Neural cell (in vitro differentiated cells): ENCODE results near the gene RAD51B. TPM values are rescaled to one million over a fixed set of nuclear protein-coding genes. Genes with fewer than 3 reads are reported as not detected.

ENCODE experiments used
- H2AFZ ChIP-seq: fragments of 200-600, 300-800 bp; sonication (generic), shearing (Covaris generic); 2 replicates; pipeline ENCODE4 v1.6.0; 2014; ENCODE audit warnings: low read depth, mild to moderate bottlenecking, antibody characterized with exemption, low read length, moderate library complexity
- H3F3A ChIP-seq: fragments of 200-600 bp; shearing (Covaris generic); 2 replicates; pipeline ENCODE4 v1.6.1; 2016; ENCODE audit warnings: mild to moderate bottlenecking, moderate library complexity, mixed read lengths, antibody characterized with exemption, low read length; ENCODE audit not compliant: insufficient read depth, poor library complexity, severe bottlenecking
- H3K27ac ChIP-seq: fragments of 200-600, 300-800 bp; sonication (generic), shearing (Covaris generic); 2 replicates; pipeline ENCODE4 v1.5.1; 2014; ENCODE audit warnings: mild to moderate bottlenecking, low read length, moderate library complexity
- H3K27me3 ChIP-seq: fragments of 300-800, 200-600 bp; sonication (generic), shearing (Covaris generic); 2 replicates; pipeline ENCODE4 v1.6.0; 2014; ENCODE audit warnings: mild to moderate bottlenecking, low read depth, low read length, moderate library complexity; ENCODE audit not compliant: insufficient read depth
- H3K36me3 ChIP-seq: fragments of 300-800, 200-600 bp; sonication (generic), shearing (Covaris generic); 2 replicates; pipeline ENCODE4 v1.5.1; 2014; ENCODE audit warnings: mild to moderate bottlenecking, antibody characterized with exemption, low read length, moderate library complexity; ENCODE audit not compliant: insufficient read depth
- H3K4me2 ChIP-seq: fragments of 300-800, 200-600 bp; sonication (generic), shearing (Covaris generic); 2 replicates; pipeline ENCODE4 v1.6.0; 2014; ENCODE audit warnings: mild to moderate bottlenecking, low read length
- H3K4me3 ChIP-seq: fragments of 300-800, 200-600 bp; sonication (generic), shearing (Covaris generic); 2 replicates; pipeline ENCODE4 v1.5.1; 2014; ENCODE audit warnings: mild to moderate bottlenecking, low read length, moderate library complexity
- H3K79me2 ChIP-seq: fragments of 200-600 bp; shearing (Covaris generic); replicated peaks from 2 replicates; pipeline ENCODE4 v1.6.0; 2014; ENCODE audit warnings: mild to moderate bottlenecking, low read length, moderate library complexity; ENCODE audit not compliant: insufficient read depth
- H3K9ac ChIP-seq: fragments of 300-800, 200-600 bp; sonication (generic), shearing (Covaris generic); 2 replicates; pipeline ENCODE4 v1.6.1; 2016; ENCODE audit warnings: mild to moderate bottlenecking, low read length, mixed read lengths
- H3K9me2 ChIP-seq: fragments of 200-600 bp; shearing (Covaris generic); 2 replicates; pipeline ENCODE4 v1.6.1; 2016; ENCODE audit warnings: mild to moderate bottlenecking, low read length, mixed read lengths; ENCODE audit not compliant: insufficient read depth
- H3K9me3 ChIP-seq: fragments of 200-600, 300-800 bp; sonication (generic), shearing (Covaris generic); 2 replicates; pipeline ENCODE4 v1.6.1; 2016; ENCODE audit warnings: mild to moderate bottlenecking, mixed run types, low read length, moderate library complexity, mixed read lengths
- H4K20me1 ChIP-seq: fragments of 200-600 bp; shearing (Covaris generic); 2 replicates; pipeline ENCODE4 v1.6.1; 2016; ENCODE audit warnings: mild to moderate bottlenecking, mixed run types; ENCODE audit not compliant: insufficient read depth
- EP300 ChIP-seq: fragments of 450-650 bp; conservative IDR thresholded peaks from 2 replicates; pipeline ENCODE4 v1.6.1; 2014; ENCODE audit warnings: antibody characterized with exemption, mild to moderate bottlenecking, moderate library complexity; ENCODE audit not compliant: poor library complexity, severe bottlenecking
- EZH2 ChIP-seq: fragments of 200-600, 300-800 bp; shearing (Covaris generic), sonication (generic); IDR thresholded peaks from 2 replicates; pipeline ENCODE4 v1.6.1; 2014; ENCODE audit warnings: antibody characterized with exemption, low read length, borderline replicate concordance, mild to moderate bottlenecking; ENCODE audit not compliant: insufficient read depth, poor library complexity, severe bottlenecking
- MXI1 ChIP-seq: fragments of 450-650 bp; conservative IDR thresholded peaks from 2 replicates; pipeline ENCODE4 v1.6.1; 2014; ENCODE audit warnings: antibody characterized with exemption, mild to moderate bottlenecking; ENCODE audit not compliant: poor library complexity, severe bottlenecking
- RAD21 ChIP-seq: fragments of 450-650 bp; conservative IDR thresholded peaks from 2 replicates; pipeline ENCODE4 v1.6.1; 2014; ENCODE audit warnings: antibody characterized with exemption, mild to moderate bottlenecking, moderate library complexity
- SMC3 ChIP-seq: fragments of 450-650 bp; conservative IDR thresholded peaks from 2 replicates; pipeline ENCODE4 v1.6.1; 2014; ENCODE audit warnings: antibody characterized with exemption, mild to moderate bottlenecking, moderate library complexity; ENCODE audit not compliant: poor library complexity
- TAF1 ChIP-seq: IDR thresholded peaks from 2 replicates; pipeline ENCODE4 v1.6.1; 2012; ENCODE audit warnings: low read depth
- polyA plus RNA-seq: library from polyadenylated mRNA; depleted of rRNA; stranded (reverse); fragments of >200 nt; gene quantifications from 2 replicates; pipeline ENCODE4 v1.2.3, GENCODE V29; 2014
- TF ChIP-seq, protein P1 (sequence below): fragments of 450-650 bp; IDR thresholded peaks from 2 replicates; pipeline ENCODE4 v1.5.1; 2014; ENCODE audit warnings: antibody characterized with exemption, mild to moderate bottlenecking, moderate library complexity; ENCODE audit not compliant: poor library complexity, severe bottlenecking
- TF ChIP-seq, protein P2 (sequence below): IDR thresholded peaks from 2 replicates; pipeline ENCODE4 v1.6.1; 2012; ENCODE audit warnings: borderline replicate concordance

The RAD51B gene
- polyA plus RNA-seq, 1 donor from 2014 or later, result 3.1 TPM

DNA sequence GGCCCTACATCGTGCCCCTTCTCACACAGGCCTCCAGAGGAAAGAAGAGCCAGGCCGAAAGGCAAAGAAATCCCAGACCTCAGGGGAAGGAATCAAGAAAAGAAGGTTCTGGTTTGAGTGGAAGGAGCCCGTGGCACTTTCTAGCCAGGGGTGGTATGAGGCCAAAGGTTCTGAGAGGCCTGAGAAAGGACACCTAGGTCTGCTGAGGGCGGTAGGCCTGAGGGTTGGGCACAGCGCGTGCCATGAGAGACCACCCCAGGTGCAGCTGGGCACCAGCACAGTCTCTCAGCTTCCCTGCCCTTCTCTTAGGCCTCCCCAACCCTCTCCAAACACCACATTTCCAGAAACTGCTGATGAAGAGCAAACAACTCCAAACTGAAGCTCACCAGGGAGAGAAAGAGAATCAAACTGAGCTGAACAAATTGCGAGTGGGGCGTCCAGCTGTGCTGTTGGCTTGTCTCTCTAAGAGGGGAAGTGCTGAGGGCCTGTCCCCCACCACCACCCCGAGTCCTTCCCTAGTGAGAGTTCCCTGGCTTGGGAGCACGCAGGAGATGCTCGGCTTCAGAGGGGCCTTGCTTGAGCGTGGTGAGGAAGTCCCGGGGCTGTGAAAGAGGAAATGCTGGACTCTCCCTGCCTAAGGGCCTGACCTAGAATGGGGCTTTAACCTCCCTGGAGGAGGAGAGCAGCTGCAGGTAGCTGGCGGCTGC, 788.4 kb downstream of the RAD51B start:
- Histone ChIP-seq H3K9me3 (no peaks in the 10 kb centered on the region), H3K27me3 (no peaks in the 10 kb centered on the region), H3K4me3 (no peak overlapping the region), H3K9me2 (no peaks in the 10 kb centered on the region), H3K36me3 (no peaks in the 10 kb centered on the region), H4K20me1 (no peaks in the 10 kb centered on the region), H3K79me2 (no peaks in the 10 kb centered on the region), H2AFZ (no peak overlapping the region), H3K9ac (no peak overlapping the region), H3F3A (no peaks in the 10 kb centered on the region), H3K27ac (no peak overlapping the region), H3K4me2 (no peak overlapping the region)
- TF ChIP-seq EZH2 (no peak), MXI1 (no peak), TAF1 (no peak), SMC3 (no peak)
- TF ChIP-seq, protein P1, sequence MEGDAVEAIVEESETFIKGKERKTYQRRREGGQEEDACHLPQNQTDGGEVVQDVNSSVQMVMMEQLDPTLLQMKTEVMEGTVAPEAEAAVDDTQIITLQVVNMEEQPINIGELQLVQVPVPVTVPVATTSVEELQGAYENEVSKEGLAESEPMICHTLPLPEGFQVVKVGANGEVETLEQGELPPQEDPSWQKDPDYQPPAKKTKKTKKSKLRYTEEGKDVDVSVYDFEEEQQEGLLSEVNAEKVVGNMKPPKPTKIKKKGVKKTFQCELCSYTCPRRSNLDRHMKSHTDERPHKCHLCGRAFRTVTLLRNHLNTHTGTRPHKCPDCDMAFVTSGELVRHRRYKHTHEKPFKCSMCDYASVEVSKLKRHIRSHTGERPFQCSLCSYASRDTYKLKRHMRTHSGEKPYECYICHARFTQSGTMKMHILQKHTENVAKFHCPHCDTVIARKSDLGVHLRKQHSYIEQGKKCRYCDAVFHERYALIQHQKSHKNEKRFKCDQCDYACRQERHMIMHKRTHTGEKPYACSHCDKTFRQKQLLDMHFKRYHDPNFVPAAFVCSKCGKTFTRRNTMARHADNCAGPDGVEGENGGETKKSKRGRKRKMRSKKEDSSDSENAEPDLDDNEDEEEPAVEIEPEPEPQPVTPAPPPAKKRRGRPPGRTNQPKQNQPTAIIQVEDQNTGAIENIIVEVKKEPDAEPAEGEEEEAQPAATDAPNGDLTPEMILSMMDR, result no peak

DNA sequence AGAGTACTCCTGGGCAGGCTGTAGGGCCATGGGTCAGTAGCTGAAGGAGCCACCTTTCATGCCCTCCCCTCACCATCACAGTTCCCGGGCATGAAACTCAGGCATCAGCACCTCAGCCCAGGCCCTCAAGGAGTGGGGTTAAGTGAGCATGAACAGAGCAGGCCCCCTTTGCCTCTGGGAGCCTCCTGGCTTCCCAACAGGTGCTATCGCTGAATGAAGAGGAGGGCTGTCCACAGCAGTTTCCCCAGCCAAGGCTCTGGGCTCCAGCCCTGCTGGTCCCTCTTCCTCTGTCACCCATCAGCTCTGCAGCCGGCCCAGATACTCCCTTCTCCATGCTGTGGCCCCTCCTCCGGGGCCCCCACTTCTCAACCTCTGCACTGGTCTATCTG, 789.0 kb downstream of the RAD51B start:
- Histone ChIP-seq H4K20me1 (no peaks in the 10 kb centered on the region), H3K27ac (no peak overlapping the region), H3K79me2 (no peaks in the 10 kb centered on the region), H3K4me3 (no peak overlapping the region), H3K27me3 (no peaks in the 10 kb centered on the region), H3K9me2 (no peaks in the 10 kb centered on the region), H2AFZ (no peak overlapping the region), H3K4me2 (no peak overlapping the region), H3K36me3 (no peaks in the 10 kb centered on the region), H3K9ac (no peak overlapping the region), H3K9me3 (no peaks in the 10 kb centered on the region), H3F3A (no peaks in the 10 kb centered on the region)
- TF ChIP-seq EZH2 (no peak), TAF1 (no peak), MXI1 (no peak), EP300 (no peak), SMC3 (no peak)
- TF ChIP-seq, protein P2, sequence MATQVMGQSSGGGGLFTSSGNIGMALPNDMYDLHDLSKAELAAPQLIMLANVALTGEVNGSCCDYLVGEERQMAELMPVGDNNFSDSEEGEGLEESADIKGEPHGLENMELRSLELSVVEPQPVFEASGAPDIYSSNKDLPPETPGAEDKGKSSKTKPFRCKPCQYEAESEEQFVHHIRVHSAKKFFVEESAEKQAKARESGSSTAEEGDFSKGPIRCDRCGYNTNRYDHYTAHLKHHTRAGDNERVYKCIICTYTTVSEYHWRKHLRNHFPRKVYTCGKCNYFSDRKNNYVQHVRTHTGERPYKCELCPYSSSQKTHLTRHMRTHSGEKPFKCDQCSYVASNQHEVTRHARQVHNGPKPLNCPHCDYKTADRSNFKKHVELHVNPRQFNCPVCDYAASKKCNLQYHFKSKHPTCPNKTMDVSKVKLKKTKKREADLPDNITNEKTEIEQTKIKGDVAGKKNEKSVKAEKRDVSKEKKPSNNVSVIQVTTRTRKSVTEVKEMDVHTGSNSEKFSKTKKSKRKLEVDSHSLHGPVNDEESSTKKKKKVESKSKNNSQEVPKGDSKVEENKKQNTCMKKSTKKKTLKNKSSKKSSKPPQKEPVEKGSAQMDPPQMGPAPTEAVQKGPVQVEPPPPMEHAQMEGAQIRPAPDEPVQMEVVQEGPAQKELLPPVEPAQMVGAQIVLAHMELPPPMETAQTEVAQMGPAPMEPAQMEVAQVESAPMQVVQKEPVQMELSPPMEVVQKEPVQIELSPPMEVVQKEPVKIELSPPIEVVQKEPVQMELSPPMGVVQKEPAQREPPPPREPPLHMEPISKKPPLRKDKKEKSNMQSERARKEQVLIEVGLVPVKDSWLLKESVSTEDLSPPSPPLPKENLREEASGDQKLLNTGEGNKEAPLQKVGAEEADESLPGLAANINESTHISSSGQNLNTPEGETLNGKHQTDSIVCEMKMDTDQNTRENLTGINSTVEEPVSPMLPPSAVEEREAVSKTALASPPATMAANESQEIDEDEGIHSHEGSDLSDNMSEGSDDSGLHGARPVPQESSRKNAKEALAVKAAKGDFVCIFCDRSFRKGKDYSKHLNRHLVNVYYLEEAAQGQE, result no peak

DNA sequence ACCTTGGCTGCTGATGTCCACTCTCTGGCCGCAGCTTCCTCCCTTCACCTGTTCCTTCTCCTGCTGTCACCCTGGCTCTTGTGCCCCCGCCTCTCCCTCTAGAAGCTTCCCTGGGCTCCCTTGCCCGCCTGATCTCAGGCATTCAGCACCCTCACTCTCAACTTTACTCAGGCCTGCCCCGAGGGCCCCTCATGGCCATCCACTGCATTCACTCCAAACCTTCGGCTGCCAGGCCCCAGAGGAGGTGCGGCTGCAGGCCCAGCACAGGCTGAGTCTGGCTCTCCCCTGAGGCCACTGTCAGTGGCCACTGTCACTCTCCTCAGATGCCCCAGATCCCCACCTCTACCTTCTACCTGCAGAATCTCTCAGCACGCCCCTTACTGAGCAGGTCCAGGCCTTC, 789.4 kb downstream of the RAD51B start:
- H4K20me1 ChIP-seq, result no peaks in the 10 kb centered on the region
- no peak overlapping the region for H3K27ac ChIP-seq
- H3K36me3 ChIP-seq, result no peaks in the 10 kb centered on the region
- H3K4me2 ChIP-seq, result no peak overlapping the region
- no peaks in the 10 kb centered on the region for H3K27me3 ChIP-seq
- H2AFZ ChIP-seq, result no peak overlapping the region
- no peaks in the 10 kb centered on the region for H3K9me3 ChIP-seq
- H3K4me3 ChIP-seq, result no peak overlapping the region
- H3F3A ChIP-seq, result no peaks in the 10 kb centered on the region
- H3K9me2 ChIP-seq, result no peaks in the 10 kb centered on the region
- no peak overlapping the region for H3K9ac ChIP-seq
- H3K79me2 ChIP-seq, result no peaks in the 10 kb centered on the region
- no peak for TF ChIP-seq RAD21
- no peak for TF ChIP-seq EP300
- TF ChIP-seq SMC3, result no peak
- TF ChIP-seq, protein P2, result no peak
